Nephron progenitor cell (in vitro differentiated cells): ENCODE measurements around the gene TPM4.
A peak's percentile ranks its signal among the peaks of the same experiment; 100 is the strongest.

ENCODE experiments used
- DNase-seq: peaks from one replicate; pipeline ENCODE4 v3.0.0; 2021
- H3K27ac Mint-ChIP-seq: 2 replicates; pipeline ENCODE4 v1.8.0; 2021; ENCODE audit warnings: mild to moderate bottlenecking, moderate library complexity, mixed read lengths
- H3K27me3 Mint-ChIP-seq: 2 replicates; pipeline ENCODE4 v1.8.0; 2021; ENCODE audit warnings: mild to moderate bottlenecking, low read depth, mixed read lengths; ENCODE audit not compliant: poor library complexity
- H3K36me3 Mint-ChIP-seq: 2 replicates; pipeline ENCODE4 v1.8.0; 2021; ENCODE audit warnings: low read depth, mixed read lengths
- H3K4me1 Mint-ChIP-seq: 2 replicates; pipeline ENCODE4 v1.8.0; 2021; ENCODE audit warnings: mixed read lengths
- H3K4me3 Mint-ChIP-seq: 2 replicates; pipeline ENCODE4 v1.8.0; 2021; ENCODE audit warnings: mild to moderate bottlenecking, moderate library complexity, mixed read lengths
- H3K9me3 Mint-ChIP-seq: 2 replicates; pipeline ENCODE4 v1.8.0; 2021; ENCODE audit warnings: mild to moderate bottlenecking, moderate library complexity, mixed read lengths
- TF ChIP-seq, protein P1 (sequence below): fragments of 200-600 bp; sonication (generic); IDR thresholded peaks from 2 replicates; pipeline ENCODE4 v1.5.0; 2021; ENCODE audit warnings: antibody characterized with exemption

TPM4 gene

DNA sequence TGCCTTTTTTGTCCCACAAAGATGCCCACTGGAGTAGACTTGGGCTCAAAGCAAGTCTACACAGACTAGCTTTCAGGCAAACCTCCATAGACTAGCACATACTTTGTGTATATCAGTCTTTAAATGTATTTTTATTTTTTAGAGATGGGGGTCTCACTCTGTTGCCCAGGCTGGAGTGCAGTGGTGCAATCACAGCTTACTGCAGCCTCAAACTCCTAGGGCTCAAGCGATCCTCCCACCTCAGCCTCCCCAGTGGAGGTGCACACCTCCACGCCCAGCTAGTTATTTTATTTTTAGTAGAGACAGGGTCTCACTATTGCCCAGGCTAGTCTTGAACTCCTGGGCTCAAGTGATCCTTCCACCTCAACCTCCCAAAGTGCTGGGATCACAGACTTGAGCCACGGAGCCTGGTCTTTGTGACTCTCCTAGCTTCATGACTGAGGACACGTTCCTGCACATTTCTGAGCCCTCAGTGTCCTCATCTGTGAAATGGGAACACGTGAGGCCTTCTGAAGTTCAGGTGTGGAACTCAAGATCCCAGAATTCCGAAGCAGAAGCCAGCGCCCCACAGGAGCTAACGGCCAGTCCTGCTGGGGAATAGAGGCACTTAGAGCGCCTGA, 5.1 kb upstream of the TPM4 start:
- TF ChIP-seq, protein P1, sequence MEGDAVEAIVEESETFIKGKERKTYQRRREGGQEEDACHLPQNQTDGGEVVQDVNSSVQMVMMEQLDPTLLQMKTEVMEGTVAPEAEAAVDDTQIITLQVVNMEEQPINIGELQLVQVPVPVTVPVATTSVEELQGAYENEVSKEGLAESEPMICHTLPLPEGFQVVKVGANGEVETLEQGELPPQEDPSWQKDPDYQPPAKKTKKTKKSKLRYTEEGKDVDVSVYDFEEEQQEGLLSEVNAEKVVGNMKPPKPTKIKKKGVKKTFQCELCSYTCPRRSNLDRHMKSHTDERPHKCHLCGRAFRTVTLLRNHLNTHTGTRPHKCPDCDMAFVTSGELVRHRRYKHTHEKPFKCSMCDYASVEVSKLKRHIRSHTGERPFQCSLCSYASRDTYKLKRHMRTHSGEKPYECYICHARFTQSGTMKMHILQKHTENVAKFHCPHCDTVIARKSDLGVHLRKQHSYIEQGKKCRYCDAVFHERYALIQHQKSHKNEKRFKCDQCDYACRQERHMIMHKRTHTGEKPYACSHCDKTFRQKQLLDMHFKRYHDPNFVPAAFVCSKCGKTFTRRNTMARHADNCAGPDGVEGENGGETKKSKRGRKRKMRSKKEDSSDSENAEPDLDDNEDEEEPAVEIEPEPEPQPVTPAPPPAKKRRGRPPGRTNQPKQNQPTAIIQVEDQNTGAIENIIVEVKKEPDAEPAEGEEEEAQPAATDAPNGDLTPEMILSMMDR: no peak
- Mint-ChIP-seq H3K4me1 (peaks cover 34% of the 10 kb centered on the region), H3K27me3 (no peaks in the 10 kb centered on the region), H3K4me3 (no peak overlapping the region), H3K27ac (no peak overlapping the region), H3K9me3 (no peaks in the 10 kb centered on the region), H3K36me3 (no peaks in the 10 kb centered on the region)
- no peak for DNase-seq

DNA sequence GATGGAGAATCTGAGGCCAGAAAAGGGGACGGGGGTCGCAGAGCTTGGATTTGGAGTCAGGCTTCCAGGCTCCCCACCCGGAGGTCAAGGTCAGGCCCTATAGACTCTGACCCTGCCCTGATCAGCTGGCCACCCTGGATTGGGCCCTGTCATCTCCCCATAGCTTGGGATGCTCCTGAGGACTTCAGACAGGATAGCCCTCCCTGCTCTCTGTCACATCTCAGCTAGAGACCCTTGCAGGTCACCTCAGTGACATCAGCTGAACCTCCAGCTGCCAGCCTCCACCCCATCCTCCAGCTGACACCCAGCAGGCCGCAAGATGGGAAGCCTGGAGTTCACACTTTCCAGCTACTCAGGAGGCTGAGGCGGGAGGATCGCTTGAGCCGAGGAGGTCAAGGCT, 2.8 kb upstream of the TPM4 start:
- TF ChIP-seq, protein P1: no peak
- H3K9me3 Mint-ChIP-seq: no peaks in the 10 kb centered on the region
- DNase-seq: no peak
- H3K4me3 Mint-ChIP-seq: no peak overlapping the region
- peaks cover 35% of the 10 kb centered on the region for H3K4me1 Mint-ChIP-seq
- no peaks in the 10 kb centered on the region for H3K36me3 Mint-ChIP-seq
- no peaks in the 10 kb centered on the region for H3K27me3 Mint-ChIP-seq
- peak overlapping the region; percentile 78 for H3K27ac Mint-ChIP-seq

DNA sequence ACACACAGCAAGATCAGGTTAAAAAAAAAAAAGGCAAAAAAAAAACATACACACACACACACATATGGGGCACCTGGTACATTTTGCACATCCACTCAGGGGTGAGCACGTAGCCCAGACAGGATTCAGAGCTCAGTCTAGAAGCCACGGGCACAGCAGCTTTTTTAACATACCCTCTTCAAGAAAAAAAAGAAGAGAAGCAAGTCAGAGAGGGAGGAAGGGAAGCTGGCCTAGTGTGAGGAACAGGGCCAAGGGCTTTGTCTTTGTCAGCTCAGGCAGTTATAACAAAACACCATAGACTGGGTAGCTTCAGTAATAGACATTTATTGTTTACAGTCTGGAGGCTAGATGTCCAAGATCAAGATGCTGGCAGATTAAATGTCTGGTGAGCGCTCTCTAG, 2.3 kb upstream of the TPM4 start:
- H3K36me3 Mint-ChIP-seq: peaks cover under 1% of the 10 kb centered on the region
- H3K9me3 Mint-ChIP-seq: no peaks in the 10 kb centered on the region
- peaks cover 40% of the 10 kb centered on the region for H3K4me1 Mint-ChIP-seq
- peak overlapping the region; percentile 10 for H3K4me3 Mint-ChIP-seq
- H3K27ac Mint-ChIP-seq: peak overlapping the region; percentile 78
- H3K27me3 Mint-ChIP-seq: no peaks in the 10 kb centered on the region
- TF ChIP-seq, protein P1: no peak
- DNase-seq: no peak

DNA sequence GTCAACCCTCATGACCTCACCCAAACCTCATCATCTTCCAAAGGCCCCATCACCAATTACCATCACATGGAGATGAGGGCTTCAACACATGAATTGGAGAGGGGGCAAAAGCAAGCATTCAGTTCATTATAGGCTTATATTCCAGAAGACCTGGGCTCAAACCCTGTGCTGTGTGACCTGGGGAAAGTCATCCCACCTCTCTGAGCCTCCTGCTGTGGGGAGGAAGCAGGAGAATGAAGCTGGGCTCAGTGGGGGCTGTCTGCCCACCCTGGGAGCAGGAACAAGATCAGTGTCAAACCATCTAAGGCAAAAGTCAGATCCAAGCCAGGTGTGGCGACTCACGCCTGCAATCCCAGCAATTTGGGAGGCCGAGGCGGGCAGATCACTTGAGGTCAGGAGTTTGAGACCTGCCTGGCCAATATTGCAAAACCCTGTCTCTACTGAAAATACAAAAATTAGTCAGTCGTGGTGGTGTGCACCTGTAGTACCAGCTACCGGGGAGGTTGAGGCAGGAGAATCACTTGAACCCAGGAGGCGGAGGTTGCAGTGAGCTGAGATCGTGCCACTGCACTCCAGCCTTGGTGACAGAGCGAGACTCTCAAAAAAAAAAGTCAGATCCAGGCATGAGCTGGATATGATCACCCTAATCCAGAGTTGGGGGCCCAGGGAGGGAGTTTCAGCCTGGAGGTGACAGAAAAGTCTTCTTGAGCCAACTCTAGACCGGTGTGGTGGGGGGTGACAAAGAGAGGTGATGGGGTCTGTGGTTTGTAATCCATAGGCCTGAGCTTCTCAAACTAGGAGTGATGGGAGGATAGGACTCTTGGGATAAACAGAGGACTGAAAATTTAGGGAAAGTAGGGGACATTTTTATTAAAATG, 1.6 kb upstream of the TPM4 start:
- H3K27ac Mint-ChIP-seq: no peak overlapping the region
- H3K27me3 Mint-ChIP-seq: no peaks in the 10 kb centered on the region
- peak overlapping the region; percentile 87 for H3K4me3 Mint-ChIP-seq
- TF ChIP-seq, protein P1: no peak
- H3K9me3 Mint-ChIP-seq: no peaks in the 10 kb centered on the region
- no peak for DNase-seq
- H3K4me1 Mint-ChIP-seq: peaks cover 48% of the 10 kb centered on the region
- peaks cover 6% of the 10 kb centered on the region for H3K36me3 Mint-ChIP-seq

DNA sequence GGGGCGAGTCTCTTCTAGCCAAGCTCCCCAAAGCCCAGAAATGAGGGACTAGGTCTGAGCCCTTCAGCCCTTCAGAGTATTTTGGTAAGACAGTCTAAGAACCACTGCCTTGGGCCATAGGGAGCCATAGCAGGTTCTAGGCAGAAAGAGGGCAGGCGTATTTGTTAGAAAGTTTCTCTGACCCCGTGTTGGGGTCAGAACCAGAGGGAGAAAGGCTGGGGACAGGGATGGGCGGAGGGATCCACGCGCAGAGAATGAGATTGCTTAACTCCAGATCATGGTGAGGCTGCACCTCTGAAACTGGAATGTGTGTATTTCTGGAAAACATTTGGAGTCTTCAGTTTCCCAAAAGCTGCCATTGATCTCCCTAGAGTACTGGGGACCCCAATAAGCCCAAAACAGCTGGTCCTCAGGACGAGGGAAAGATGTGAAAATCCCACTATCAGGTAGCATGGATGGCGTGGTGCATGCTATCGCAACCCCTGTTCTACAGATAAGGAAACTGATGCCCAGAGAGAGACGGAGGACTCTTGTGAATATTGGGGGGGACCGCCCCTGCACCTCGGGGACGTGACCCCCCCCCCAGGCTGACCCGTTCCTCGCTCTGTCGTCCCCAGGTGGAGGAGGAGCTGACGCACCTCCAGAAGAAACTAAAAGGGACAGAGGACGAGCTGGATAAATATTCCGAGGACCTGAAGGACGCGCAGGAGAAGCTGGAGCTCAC, 703 bp upstream of the TPM4 start:
- Mint-ChIP-seq H3K27me3 (no peaks in the 10 kb centered on the region), H3K36me3 (peaks cover 6% of the 10 kb centered on the region), H3K4me1 (peaks cover 51% of the 10 kb centered on the region), H3K27ac (peak overlapping the region; percentile 84), H3K9me3 (no peaks in the 10 kb centered on the region), H3K4me3 (peak overlapping the region; percentile 87)
- TF ChIP-seq, protein P1: no peak
- DNase-seq: no peak
